Hippocampal formation (tissue), 2 donors: ENCODE measurements around the gene PLSCR1.
"Not testable (repeated sequence)": the region's sequence is repeated elsewhere in the genome, so short reads cannot be mapped to it uniquely, and the experiment has no call there.

Source experiments
- DNase-seq, 2 donors: peaks; one replicate each; lab custom pipeline; 2025; lab: John Stamatoyannopoulos, UW

PLSCR1 gene

DNA sequence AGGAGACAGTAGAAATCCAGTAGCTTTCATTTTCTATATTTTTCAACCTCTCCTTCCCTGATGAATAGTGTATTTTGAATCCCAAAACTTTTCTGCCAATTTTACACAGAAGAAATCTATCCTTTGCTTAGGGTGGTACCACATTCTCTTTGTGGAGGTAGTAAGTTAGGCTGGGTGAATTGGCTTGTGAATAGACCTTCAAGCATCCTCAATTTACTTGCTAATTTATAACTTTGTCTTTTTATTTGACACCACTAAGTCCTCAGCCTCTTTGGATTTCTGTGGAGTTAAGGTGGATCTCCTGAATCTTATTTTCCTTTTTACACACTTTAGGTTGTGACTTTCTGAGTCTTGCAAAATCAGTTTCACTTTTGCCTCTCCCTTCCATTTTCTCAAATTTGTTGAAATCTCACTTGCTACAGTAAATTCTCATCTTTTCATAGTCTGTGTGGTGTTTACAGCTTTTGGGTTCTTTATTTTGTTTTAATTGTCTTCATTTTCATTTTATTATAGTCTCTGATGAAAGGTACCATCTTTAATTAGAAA, 5.7 kb upstream of the PLSCR1 start:
- DNase-seq = no peak

DNA sequence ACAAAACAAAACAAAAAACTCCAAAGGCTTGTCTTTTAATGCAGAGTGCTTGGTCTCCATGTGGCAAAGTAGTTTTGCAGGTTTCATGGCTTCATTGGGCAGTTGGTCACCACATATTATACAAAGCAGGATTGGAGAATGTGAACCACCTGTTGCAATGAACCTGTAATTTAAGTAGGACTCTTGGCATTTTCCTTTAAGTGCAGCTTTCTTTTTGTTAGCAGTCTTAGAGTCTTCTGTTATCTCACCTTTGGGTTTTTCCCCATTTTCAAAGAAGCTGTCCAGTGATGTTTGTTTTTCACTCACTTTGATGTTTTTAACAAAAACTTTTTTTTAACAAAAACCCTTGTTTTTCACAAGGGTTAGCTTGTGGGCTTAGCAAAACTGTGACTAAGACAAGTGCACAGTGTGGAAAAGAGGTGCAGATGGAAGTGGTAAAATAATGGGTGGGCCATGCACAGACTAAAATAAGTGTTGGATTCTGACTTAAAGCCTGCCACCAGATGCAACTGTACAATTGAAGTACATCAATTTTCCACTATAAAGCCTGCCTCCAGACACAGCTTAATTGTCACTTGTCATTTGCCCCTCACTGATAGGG, 2.9 kb upstream of the PLSCR1 start:
- no peak for DNase-seq

DNA sequence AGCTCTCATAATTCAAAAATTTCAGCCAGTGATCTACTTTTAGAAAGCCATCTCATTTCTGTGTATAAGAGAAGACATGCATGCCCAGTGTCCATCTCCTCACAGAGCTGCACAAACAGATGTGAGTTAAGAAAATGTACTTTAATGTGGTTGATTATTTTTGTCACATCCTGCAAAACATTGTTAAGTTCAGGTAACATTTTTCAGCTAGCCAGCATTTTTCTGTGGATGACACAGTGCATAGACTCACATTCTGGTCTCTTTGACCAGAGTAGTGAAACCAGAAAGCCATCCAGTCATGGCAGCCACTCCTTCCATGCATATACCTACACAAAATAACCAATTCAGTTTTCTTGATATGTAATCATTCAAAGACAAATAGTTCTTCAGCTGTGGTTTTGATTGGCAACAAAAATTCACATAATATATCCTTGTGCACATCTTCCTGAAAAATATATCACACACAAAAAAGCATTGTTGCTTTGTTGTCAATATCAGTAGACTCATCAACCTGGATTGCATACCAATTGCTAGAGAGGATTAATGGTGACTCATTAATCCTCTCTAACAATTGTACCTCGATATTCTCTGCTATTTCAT, 2.1 kb upstream of the PLSCR1 start:
- DNase-seq = no peak

DNA sequence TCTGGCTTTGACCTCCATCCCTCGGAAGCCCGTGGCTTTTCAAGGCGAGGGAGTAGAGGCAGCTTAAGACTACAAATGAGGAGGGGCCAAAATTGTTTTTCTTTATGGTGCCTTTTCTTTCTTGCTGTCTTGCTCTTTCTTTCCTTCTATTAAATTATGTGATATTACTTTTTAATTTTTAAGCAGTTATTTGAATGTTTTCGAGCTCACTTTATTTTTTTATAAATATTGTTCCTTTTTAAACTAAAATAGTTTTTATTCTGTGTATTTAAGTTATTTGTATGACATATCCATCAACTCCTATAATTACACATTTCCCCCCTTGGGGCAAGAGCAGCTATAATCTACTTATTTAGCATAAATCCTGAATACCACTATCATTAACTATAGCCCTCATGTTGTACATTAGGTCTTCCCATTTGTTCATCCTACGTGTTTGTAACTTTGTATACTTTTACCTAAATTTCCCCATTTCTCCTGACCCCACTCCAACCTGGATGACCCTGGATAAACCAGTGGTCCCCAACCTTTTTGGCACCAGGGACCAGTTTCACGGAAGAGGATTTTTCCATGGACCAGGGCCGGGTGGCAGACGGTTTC, 622 bp upstream of the PLSCR1 start:
- DNase-seq = no peak

DNA sequence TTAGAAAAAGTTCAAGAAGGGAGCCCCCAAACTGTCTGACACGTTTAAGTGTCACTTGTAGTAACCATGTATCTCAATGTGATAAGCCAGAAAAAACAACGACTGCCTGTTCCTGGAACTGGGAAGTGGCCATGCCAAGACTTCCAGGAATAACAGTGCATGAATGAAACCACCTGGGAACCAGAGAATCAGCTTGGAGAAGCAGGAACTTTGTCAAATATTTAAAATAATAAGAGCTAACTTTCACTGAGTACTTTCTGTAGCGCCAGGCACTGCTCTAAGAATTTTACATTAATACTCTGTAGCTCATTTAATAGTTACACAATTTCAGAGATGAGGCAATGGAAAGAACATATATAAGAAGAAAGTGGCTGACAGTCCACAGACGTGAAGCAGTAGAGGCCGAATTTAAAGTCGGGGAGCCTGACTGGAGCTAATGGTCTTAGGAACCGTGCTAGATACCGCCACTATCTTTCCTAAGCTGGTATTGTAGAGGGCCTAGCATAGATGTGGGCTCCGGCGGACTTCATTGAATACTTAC, 876 bp downstream of the PLSCR1 start:
- no peak for DNase-seq

DNA sequence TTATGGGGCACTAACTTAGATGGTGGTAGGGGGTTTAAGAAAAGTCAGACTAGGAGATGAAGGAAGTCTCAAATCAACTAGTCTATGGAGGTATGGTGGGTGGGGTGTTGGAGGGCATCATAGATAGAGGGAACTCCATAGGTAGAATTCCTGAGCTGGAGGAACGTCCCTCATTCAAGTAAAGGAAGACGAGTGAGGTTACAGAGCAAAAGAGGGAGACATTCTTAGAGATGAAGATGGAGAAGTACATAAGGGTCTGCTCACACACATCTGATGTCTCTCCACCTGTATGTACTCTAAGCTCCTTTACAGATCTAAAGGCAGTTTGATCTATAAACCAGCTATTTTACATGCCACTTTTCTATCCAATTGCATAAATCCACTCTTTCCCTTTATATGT, 1.4 kb downstream of the PLSCR1 start:
- no peak for DNase-seq

DNA sequence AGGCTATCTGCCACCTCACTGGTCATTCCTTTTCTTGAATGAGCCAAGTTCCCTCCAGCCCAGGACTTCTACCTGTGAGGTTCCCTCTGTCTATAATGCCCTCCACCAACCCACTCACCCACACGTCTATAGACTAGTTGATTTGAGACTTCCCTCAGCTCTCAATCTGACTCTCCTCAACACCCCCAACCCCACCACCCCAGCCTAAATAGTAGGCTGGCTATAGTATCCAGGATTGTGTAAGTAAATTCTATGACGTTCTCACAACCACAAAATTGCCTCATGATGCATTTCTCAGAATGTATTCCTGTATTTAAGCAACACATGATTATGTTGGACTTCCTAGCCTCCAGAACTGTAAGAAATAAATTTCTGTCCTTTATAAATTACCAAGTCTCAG, 2.2 kb downstream of the PLSCR1 start:
- no peak for DNase-seq

DNA sequence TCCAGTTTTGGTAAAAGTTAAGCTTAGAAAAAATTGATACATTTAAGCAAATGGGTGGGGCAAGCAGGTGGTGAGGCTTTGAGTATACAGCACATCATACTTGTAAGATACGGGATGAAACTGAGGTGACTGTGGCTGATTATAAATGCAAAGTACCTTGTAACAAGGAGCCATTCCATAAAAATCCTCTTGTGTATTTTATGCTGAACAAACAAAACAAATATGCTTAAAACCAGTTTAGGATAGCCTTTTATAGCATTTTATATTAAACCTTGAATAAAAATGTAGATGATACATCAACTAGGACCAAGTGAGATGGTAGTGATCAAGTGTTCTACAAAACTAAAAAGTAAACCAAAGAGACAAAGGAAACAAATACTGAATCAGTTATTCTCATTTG, 3.4 kb downstream of the PLSCR1 start:
- DNase-seq = no peak

DNA sequence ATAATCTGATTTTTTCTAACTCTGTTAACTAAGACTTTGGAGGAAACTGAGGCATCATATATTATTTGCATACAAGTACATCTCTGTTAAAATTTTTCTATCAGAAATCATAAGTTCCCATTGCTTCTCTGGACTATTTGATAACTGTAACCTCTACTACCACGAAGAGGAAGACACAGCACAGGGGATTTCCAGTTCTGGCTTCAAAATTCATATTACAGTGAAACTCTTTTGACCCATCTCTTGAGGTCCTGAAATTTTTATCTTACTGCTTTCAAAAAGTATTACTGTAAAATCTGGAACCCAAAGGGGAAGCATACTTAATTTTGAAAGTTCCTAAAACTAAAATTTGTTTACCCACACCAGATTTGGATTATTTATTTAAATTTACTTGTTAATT, 4.2 kb downstream of the PLSCR1 start:
- DNase-seq = no peak

DNA sequence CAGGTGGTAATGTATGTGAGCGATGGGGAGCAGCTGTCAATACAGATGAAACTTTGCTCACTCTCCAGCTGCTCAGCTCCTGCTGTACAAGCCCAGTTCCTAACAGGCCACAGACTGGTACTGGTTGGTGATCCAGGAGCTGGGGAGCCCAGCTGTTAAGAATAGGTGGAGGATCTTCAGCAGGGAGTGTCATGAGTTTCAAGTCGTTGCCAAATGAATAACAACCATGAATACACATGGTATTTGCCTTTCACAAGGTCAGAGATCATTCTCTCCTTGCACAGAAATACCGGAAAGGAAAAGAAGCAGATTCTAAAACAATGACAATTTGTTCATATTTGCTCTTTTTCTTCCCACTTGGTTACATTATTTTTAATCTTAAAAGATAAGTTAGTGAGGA, 5.1 kb downstream of the PLSCR1 start:
- no peak for DNase-seq

DNA sequence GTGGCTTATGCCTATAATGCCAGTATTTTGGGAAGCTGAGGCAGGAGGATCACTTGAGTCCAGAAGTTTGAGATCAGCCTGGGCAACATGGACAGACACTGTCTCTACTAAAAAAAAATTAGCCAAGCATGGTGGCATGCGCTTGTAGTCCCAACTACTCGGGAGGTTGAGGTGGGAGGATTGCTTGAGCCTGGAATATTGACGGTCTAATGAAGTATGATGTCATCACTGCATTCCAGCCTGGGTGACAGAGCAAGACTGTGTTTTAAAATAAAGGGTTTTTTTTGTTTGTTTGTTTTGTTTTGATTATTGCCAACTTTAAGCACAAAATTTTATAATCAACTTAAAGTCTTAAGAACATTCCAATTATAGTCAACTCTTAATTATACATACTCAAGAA, 6.8 kb downstream of the PLSCR1 start:
- no peak for DNase-seq

DNA sequence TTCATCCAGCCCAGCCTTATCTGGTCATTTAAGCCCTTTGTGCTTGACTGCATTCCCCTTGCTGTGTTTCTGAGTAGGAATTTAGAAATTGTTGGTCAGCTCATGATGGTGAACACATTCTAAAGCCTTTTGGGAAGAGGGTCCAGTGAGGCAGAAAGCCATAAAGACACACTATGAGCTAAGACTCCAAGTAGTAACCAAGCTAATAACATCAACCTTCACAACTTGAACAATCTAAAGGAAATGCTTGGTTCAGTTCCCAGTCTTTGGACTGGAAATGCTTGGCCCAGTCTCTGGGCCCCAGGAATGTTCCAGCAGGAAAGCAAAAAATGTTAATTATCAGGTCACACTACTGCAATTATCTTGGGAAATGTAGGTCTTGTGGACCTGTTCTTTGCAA, 7.7 kb downstream of the PLSCR1 start:
- no peak for DNase-seq

DNA sequence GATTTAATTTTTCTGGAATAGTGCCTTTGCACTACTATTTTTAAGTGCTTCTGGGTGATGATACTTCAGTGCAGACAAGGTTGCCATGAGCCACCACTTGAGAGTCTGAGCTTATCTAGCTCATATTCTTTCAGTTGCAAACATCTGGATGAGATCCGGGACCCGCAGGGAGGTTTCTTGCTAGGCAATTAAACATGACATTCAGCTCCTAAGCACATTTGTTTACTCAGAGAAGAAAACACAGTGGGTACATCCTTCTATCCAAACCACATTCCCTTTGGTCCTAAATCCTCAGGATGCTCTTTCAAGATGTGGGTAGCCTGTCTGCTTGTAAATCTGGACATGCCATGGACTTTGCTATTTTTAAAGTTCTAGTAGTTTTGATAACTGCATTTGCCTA, 12.0 kb downstream of the PLSCR1 start:
- DNase-seq = no peak

DNA sequence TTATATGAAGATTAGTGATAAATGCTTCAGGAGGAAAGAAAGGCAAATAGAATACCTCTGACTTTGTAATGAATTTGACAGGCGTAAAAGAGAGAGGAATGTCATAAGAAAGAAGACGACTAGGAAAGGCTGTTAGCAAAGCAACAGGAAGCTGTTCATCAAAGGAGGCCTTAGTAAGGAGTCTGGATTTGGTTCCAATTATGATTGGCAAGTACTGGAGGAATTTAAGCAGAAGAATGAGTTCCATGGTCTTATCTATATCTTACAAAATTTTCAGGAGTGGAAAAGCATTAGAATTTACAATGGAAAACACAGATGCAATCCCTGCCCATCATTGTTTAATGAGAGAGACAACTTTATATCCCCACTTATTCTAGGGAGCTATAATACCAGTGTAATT, 13.8 kb downstream of the PLSCR1 start:
- DNase-seq = no peak

DNA sequence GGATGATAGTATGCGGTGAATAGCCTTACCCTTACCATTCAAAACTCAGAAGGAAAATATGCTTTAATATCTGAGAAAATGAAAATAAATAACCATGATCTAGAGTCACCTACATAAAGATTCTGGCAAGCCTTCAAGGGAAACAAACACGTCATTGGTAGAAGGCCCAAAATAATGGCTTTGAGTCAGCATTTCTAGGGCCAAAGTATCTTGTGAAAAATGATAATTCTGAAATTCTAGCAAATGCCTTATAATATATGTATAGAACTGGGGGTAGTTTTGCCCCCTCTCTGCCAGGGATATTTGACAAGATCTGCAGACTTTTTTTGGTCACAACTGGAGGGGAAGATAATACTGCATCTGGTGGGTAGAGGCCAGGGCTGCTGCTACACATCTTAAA, 15.4 kb downstream of the PLSCR1 start:
- DNase-seq = no peak

DNA sequence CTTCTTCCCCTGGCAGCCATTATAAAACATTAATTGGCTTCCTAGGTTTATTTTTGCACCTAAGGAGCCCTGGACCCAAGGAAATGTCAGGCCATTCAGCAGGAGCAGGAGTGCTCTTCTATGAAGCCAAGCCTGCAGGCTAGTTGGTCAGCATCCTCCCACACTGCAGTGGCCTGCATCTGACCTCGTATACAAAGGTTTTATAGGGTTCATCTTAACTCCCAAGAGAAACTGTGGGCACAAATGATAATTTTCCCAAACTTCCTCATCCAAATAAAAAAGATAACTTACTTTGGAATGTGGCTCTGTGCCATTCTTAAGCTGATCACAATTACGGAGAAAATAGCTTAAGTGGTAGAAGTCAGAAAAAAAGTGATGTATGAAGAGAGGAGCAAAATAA, 19.4 kb downstream of the PLSCR1 start:
- DNase-seq = no peak

DNA sequence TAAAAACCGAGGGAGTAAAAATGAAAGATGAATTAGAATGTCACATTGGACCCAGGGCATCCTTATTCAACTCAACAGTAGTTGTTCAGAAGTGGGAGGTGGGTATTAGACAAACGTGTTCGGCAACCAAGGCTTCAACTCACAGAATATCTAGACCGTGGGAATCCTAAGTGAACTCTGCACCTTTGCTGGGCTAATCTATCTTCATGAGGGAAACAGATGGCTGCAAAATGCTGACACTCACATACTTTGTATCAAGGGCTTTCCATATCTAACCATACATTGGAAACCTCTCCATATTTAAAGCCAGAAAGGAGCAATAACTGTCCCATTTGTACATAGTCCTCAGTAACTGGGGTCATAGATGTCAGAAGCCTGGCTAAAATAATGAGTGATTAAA, 20.9 kb downstream of the PLSCR1 start:
- DNase-seq = no peak

DNA sequence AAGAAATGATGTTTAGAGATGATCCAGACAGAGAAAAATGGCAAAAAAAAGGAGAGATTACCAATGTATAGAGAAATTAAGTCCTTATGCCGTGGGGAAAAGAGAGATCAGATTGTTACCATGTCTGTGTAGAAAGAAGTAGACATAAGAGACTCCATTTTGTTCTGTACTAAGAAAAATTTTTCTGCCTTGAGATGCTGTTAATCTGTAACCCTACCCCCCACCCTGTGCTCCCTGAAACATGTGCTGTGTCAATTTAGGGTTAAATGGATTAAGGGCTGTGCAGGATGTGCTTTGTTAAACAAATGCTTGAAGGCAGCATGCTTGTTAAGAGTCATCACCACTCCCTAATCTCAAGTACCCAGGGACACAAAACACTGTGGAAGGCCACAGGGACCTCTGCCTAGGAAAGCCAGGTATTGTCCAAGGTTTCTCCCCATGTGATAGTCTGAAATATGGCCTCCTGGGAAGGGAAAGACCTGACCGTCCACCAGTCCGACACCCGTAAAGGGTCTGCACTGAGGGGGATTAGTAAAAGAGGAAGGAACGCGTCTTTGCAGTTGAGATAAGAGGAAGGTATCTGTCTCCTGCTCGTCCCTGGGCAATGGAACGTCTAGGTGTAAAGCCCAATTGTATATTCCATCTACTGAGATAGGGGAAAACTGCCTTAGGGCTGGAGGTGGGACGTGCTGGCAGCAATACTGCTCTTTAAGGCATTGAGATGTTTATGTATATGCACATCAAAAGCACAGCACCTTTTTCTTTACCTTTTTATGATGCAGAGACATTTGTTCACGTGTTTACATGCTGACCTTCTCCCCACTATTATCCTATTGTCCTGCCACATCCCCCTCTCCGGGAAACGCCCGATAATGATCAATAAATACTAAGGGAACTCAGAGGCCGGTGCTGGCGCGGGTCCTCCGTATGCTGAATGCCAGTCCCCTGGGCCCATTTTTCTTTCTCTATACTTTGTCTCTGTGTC, 21.9 kb downstream of the PLSCR1 start:
- not testable (repeated sequence) for DNase-seq

DNA sequence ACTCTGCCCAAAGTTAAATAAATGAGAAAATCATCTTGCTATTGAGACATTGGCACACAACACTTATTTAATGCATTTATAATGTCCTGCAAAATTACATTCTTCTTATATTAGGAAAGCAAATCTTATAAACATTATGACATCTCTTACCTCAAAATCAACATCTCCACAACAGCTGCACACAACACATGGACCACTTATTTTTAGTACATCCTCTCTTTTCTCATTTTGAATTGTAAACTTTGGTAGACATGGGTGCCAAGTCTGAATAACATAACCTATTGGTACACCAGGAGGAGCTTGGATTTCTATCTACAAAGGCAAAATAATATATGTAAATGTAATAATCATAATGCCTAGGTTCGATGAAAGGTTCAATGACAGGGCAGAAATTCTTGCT, 23.0 kb downstream of the PLSCR1 start:
- DNase-seq = no peak

DNA sequence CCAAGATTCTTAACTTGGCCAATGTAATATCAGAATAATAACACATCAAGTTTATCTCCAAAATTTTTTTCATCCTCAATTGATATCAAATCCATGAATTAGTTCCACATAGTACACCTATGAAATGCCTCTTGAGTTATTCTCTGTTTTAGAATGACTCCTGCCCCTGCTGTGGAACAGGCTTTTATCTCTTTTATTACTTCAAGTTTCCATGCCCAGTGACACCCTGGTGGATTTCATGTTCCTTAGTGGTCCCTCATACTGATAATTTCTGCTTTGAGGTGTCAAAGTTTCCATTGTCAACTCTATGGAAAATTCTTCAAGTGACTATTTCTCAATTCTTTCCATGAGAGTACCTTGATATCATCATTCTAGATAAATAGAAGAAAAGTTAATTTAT, 24.6 kb downstream of the PLSCR1 start:
- DNase-seq = no peak

DNA sequence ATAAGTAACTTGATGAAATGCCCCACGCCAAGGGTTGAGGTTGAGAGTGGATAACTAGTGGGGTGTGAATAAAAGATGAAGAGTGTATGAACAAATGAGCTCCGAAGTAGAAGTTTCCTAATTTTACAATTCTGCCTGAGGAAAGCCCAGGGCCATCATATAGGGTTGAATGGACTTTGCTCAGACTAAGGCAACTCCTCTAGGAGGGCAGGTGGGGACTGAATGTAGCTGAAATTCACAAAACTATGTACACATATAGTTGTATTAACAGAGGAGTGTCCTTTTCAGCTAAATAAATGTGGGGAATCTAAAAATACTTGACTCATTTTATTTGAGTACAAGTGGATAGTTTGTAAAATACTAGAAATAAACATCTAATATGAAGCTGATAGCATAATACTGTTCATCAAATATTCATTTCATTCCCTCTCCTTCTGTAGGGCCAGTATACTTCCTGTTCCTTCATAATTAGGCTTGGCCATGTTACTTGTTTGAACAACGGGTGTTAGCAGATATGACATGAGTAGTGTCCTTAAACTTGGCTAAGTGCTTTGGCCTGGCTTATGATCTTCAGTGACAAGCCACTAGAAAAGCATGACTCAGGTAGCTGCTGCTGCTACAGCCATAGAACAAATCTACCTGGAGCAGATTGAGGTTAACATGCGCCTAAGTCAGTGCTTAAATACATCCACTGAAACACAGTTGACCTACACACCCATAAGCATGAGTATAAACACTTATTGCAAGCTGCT, 26.5 kb downstream of the PLSCR1 start:
- DNase-seq = no peak
